NCI-H510A treated with DMSO at 0.1 percent for 48 hours (cell line): ENCODE measurements around the gene PTPRN2.
"Not testable (repeated sequence)": the region's sequence is repeated elsewhere in the genome, so short reads cannot be mapped to it uniquely, and the experiment has no call there.

Experiments used
- DNase-seq: peaks from one replicate; lab custom pipeline; 2025; lab: John Stamatoyannopoulos, UW

PTPRN2 gene

DNA sequence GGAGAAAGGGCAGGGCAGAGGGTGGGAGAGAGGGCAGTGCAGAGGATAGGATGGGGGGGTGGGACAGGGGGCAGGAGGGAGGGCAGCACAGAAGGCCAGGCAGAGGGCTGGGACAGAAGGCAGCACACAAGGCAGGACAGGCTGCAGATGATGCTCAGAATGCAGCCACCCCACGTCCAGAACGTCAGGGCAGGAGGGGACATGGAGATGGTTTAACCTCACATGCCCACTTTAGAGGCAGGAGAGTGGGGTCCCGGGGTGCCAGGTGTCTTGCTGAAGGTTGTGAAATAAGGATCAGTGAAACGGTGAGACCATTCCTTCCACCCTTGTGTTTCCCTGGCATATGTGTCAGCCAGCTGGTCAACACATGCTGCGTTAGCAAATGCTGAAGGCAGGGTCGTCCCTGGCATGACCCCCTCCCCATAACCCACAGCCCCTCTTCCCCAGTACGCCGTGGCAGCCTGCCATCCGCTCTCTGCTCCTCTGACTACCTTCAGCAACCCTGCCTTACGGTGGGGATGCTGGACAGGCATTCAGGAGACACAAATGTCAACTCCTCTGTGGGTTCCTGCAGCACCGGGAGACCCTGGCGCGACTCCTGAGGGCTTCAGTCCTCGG is 658.7 kb downstream of the PTPRN2 start:
- DNase-seq, result no peak

- no peak for DNase-seq
Measured at GRCh38 chr7:157928171-157928794, 659.3 kb downstream of the PTPRN2 start.

DNA sequence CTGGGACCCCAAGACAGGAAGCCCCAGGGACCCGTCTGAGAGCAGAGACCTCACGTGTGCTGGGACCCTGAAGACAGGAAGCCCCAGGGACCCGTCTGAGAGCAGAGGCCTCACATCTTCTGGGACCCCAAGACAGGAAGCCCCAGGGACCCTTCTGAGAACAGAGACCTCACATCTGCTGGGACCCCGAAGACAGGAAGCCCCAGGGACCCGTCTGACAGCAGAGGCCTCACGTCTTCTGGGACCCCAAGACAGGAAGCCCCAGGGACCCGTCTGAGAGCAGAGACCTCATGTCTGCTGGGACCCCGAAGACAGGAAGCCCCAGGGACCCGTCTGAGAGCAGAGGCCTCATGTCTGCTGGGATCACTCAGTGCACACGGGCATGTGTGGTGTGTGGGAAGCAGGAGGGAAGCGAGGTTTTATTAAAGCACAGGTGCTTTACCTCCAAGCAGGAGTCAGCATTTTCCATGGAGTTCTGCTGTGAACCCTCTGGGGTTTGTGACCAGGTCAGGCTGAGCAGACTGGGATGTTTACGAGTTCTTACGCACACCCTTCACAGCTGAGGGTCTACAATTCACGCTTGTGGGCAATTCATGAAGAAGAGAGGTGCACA is 660.2 kb downstream of the PTPRN2 start:
- no peak for DNase-seq

DNA sequence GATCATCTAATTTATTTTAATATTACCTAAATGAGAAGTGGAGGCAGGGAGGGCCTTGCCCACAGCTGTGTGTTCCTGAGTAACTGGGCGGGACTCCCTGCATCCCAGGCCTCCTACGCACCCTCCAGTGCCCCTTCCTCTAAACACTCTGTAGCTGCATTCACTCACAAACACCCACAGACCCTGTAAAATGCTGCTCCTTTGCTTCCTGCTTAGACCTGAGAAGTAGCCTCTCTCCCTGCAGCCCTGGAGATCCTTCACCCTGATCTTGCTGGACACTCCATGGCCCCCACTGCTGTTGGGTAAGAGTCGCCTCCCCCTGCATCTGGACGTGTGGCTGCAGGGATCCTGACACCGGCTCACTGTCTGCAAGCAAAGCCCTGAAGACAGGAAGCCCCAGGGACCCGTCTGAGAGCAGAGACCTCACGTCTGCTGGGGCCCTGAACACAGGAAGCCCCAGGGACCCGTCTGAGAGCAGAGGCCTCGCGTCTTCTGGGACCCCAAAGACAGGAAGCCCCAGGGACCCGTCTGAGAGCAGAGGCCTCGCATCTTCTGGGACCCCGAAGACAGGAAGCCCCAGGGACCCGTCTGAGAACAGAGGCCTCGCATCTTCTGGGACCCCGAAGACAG is 661.0 kb downstream of the PTPRN2 start:
- no peak for DNase-seq

DNA sequence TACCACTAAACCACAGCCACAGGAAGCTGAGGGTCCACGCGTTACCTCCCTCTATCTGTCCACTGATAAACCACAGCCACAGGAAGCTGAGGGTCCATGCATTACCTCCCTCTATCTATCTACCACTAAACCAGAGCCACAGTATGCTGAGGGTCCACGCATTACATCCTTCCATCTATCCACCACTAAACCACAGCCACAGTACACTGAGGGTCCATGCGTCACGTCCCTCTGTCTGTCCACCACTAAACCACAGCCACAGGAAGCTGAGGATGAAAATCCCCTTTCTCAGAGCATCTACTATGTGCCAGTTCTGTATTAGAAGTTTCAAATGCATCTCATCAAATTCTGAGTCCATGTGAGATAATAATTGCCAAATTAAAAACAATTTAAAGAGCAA is 661.5 kb downstream of the PTPRN2 start:
- DNase-seq, result no peak

GRCh38 chr7:157925383-157925875 is 662.2 kb downstream of the PTPRN2 start:
- DNase-seq, result no peak

DNA sequence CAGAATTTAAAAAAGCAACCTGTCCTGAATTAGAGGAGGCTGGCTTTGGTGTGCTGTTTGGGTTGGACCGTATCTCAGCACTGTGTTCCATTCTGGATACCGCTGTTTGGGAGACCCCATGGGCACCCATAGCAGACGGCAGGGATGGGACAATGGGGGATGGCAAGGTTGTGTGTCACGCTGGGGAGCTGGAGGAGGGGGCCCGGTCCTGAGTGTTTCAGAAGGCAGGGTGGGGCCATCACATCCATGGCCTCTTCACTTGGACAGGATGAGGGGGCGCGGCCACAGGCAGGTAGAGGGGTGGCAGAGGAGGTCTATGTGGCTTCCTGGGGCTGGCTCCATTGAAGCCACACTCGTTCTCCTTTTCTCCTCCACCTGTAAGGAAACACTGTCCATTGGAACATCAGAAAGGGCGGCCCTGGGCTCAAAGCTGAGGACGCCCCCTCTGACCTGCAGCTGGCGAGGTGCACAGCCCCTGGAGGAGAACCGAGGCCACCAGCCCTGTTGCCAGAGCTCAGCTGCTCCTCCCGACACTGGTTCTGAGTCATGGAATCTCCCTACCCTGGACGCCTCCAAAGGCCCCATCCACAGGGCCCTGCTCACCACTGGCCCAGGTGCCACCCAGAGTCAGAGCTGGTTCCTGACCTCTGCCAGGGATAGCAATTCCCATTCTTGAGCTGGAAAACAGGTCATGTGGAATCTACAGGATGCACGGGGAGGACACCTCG is 663.6 kb downstream of the PTPRN2 start:
- no peak for DNase-seq

DNA sequence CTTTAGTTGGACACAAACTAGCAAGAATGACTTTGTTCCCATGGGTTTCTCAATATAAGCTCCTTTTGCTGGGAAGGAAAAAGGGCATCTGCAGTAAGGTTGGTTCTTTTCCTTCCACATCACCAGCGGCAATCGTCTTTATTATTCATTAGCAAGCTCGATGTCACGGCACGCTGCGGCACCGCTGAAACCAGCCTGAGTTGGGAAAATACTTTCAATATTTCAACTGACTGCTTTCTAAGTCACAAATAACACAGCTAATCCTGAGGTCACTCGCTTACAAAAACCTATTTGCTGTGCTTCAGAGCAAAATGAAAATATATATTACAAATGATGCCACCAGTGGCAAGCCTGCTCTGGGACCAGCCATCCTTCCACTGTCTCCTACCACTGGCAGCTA is 665.0 kb downstream of the PTPRN2 start:
- DNase-seq, result no peak

DNA sequence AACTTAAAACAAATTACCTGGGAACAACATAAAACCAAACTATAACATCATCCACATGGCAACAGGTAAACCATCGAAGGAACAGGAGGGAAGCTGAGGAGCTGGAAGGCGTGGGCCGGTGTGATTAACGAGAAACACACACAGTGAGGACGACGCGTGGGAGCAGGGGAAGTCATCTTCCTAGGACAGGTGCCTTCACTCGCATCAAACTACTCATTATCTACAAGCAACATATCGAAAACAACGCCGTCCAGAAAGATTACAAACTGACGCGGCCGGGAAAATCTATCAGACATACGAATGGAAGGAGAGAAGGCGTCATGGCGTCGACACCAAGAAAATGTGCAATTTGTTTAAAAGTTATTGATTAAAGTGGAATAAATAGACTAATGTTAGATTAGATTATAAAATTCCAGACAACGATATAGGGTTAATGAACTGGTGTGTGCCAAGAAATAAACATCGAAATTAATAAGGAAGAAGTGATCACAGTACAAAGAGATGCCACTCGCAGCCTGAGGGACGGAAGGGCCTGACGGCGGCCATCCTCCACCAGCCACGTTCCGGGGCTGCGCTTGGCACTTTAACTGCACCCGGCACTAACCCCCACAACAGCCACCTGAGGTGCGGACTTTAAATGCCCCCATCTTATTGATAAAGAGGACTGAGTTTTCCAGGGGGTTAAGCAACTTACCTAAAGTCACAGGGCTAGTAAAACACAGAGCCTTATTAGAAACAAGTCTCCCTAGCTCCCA is 669.1 kb downstream of the PTPRN2 start:
- no peak for DNase-seq

DNA sequence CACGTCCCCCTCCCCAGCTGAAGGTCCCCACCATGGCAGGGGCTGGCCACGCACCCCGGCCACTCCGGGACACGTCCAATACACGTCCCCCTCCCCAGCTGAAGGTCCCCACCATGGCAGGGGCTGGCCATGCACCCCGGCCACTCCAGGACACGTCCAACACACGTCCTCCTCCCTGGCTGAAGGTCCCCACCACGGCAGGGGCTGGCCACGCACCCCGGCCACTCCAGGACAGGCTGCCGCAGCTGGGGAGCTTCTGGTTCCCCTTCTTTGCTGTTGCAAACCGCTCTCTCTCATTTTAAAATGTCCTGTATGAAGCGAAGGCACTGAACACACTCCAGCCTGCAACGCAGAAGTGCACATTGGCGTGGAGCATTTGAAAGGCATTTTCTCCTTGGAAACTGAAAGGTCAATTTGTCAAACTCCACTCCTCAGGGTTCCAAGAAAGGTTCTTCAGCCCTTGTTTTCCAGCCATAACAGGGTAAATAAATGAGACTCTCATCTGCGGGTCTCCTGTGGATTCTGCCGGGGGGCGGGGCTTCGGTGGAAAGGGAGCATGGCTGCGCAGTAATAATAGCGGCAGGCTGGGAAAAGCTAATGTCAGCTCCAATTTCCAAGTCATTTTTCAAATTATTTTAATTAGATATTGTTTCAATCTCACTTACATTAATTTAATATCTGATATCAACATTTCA is 670.5 kb downstream of the PTPRN2 start:
- DNase-seq, result no peak

DNA sequence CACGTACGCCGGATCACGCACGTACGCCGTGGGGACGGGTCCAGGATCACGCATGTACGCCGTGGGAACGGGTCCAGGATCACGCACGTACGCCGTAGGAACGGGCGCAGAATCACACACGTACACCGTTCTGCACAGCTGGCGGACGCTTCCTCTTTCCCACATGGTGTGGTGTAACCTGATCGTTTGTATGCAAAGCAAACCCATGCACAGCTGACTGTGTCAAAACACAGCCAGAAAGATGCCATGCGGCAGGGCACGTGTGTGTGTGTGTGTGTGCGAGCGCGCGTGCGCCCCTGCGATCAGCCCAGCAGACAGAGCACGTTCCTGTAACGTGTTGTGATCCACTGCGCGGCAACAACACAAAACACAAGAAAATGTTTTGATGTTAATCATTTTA is 677.2 kb downstream of the PTPRN2 start:
- DNase-seq, result peak; percentile 77

DNA sequence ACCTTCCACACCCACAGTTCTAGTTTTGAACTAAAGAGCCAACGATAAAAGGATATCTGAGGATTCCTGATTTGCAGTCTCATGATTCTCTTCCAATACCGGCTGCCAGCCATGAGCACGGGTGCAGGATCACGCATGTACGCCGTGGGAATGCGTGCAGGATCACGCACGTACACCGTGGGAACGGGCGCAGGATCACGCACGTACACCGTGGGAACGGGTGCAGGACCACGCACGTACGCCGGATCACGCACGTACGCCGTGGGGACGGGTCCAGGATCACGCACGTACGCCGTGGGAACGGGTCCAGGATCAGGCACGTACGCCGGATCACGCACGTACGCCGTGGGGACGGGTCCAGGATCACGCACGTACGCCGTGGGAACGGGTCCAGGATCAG is 677.6 kb downstream of the PTPRN2 start:
- not testable (repeated sequence) for DNase-seq

DNA sequence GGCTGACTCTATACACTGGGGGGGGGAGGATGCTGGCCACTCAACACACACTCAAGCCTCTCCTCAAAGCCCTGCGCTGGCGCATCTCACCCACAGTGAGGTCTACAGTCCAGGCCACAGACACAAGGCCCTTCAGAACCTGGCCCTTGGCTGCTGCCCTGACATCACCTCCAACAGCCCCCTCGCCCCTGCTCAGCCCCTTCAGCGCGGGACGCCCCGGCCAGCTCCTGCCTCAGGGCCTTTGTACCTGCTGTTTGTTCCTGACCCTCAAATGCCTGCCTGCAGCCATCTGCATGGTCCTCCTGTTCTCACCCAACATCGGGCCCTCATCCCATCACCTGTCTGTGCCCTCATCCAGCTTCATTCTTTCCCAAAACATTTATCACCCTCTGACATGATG is 678.3 kb downstream of the PTPRN2 start:
- DNase-seq, result no peak

DNA sequence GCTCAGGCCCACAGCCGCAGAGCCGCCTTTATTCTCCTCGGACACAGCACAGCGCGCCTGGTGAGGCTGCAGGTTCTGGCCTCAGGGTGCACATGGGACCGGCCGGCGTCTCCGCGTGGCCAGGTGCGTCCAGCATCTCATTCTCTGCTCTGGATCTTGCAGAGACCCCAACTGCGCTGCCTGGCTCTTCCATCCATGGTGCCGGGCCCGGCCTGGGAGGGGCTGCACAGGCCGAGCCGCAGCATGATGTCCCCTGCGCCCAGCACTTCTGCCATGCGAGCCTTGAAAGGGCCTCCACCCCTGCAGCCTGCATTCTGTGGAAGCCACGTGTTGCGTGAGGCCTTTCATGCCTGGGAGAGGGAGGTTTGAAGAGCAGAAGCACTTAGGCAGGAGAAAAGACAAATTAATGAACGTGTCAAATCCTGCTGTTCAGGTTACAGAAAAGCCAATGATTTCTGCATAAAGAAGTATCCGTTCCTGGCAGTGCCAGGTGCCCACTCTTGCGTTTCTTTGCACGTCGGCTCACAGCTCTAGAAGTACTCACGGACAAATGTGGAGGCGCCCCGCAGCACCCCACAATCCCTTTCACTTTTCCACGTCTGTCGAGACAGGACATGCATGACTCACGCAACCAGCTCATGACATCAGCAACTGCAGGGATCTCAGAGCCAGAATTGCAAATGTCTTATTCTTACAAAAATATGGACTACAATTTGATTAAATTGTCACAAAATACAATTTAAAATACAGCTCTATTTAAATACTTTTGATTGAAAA is 679.4 kb downstream of the PTPRN2 start:
- no peak for DNase-seq

GRCh38 chr7:157907091-157907490 is 680.5 kb downstream of the PTPRN2 start:
- no peak for DNase-seq

- DNase-seq, result no peak
Measured at GRCh38 chr7:157906583-157906982, 681.0 kb downstream of the PTPRN2 start.

- peak; percentile 54 for DNase-seq
Measured at GRCh38 chr7:157905651-157906461, 681.8 kb downstream of the PTPRN2 start.

- DNase-seq, result no peak
Measured at GRCh38 chr7:157904866-157905570, 682.6 kb downstream of the PTPRN2 start.
